Hepatocyte (in vitro differentiated cells): ENCODE measurements around the gene STIM1. TPM values are rescaled to one million over a fixed set of nuclear protein-coding genes. Genes with fewer than 3 reads are reported as not detected.
"Not testable (repeated sequence)": the region's sequence is repeated elsewhere in the genome, so short reads cannot be mapped to it uniquely, and the experiment has no call there.

Experiments
- DNase-seq: peaks from one replicate; pipeline ENCODE4 v3.0.0-alpha.2; 2016; ENCODE audit warnings: low spot score
- H2AFZ ChIP-seq: fragments of 200-600 bp; sonication (generic); 2 replicates; pipeline ENCODE4 v1.6.0; 2016; ENCODE audit warnings: antibody characterized with exemption, mild to moderate bottlenecking
- H3K27ac ChIP-seq: fragments of 200-600 bp; sonication (generic); 2 replicates; pipeline ENCODE4 v1.5.1; 2016; ENCODE audit warnings: mild to moderate bottlenecking
- H3K27me3 ChIP-seq: fragments of 200-600 bp; sonication (generic); 2 replicates; pipeline ENCODE4 v1.6.1; 2016
- H3K36me3 ChIP-seq: fragments of 200-600 bp; sonication (generic); replicated peaks from 2 replicates; pipeline ENCODE4 v1.5.1; 2016; ENCODE audit warnings: low read depth; ENCODE audit not compliant: insufficient read depth
- H3K4me1 ChIP-seq: fragments of 200-600 bp; sonication (generic); 2 replicates; pipeline ENCODE4 v1.5.1; 2016; ENCODE audit warnings: mild to moderate bottlenecking, moderate library complexity; ENCODE audit not compliant: insufficient read depth
- H3K4me2 ChIP-seq: fragments of 200-600 bp; sonication (generic); 2 replicates; pipeline ENCODE4 v1.6.0; 2016
- H3K4me3 ChIP-seq: fragments of 200-600 bp; sonication (generic); 2 replicates; pipeline ENCODE4 v1.5.1; 2016; ENCODE audit warnings: mild to moderate bottlenecking
- H3K79me2 ChIP-seq: fragments of 200-600 bp; sonication (generic); 2 replicates; pipeline ENCODE4 v1.6.0; 2017; ENCODE audit warnings: mild to moderate bottlenecking
- H3K9me2 ChIP-seq: fragments of 200-600 bp; sonication (generic); replicated peaks from 2 replicates; pipeline ENCODE4 v1.6.0; 2017; ENCODE audit warnings: mild to moderate bottlenecking; ENCODE audit not compliant: insufficient read depth
- H3K9me3 ChIP-seq: fragments of 200-600 bp; sonication (generic); 2 replicates; pipeline ENCODE4 v1.5.1; 2016; ENCODE audit warnings: low read depth, mild to moderate bottlenecking
- H4K20me1 ChIP-seq: fragments of 200-600 bp; sonication (generic); 2 replicates; pipeline ENCODE4 v1.6.0; 2016; ENCODE audit warnings: mild to moderate bottlenecking; ENCODE audit not compliant: insufficient read depth, poor library complexity, severe bottlenecking
- CTCF ChIP-seq: fragments of 200-600 bp; sonication (generic); IDR thresholded peaks from 2 replicates; pipeline ENCODE4 v1.5.1; 2016; ENCODE audit warnings: antibody characterized with exemption, mild to moderate bottlenecking; ENCODE audit not compliant: poor library complexity
- EZH2 ChIP-seq: fragments of 200-600 bp; sonication (generic); IDR thresholded peaks from 2 replicates; pipeline ENCODE4 v1.6.1; 2016; ENCODE audit warnings: antibody characterized with exemption, mild to moderate bottlenecking, borderline replicate concordance
- EZH2phosphoT487 ChIP-seq: fragments of 200-600 bp; sonication (generic); IDR thresholded peaks from one replicate; pipeline ENCODE4 v1.6.1; 2018; ENCODE audit warnings: antibody characterized with exemption, mild to moderate bottlenecking, low read depth, moderate library complexity; ENCODE audit not compliant: unreplicated experiment, severe bottlenecking
- WGBS: methylation state at CpG from one replicate; pipeline ENCODE4 v1.1.6; 2016; ENCODE audit warnings: low lambda C conversion rate; ENCODE audit errors: missing lambda C conversion rate; 5-methylcytosine and 5-hydroxymethylcytosine counted together
- polyA plus RNA-seq: library from polyadenylated mRNA; unstranded; fragments of >200 nt; fragmentation: Nextera tagmentation; extraction: Ambion mirVana; gene quantifications from 2 replicates; pipeline ENCODE4 v1.2.1, GENCODE V29; 2016
- total RNA-seq: library from RNA; depleted of rRNA; stranded (reverse); fragments of >200 nt; gene quantifications from 2 replicates; pipeline ENCODE4 v1.2.3, GENCODE V29; 2014

Gene STIM1
- total and polyA plus RNA-seq, 2 experiments from 2014 or later = 18.5 to 19.6 TPM

- no peaks in the 10 kb centered on the region for H3K27me3 ChIP-seq
- no peak overlapping the region for H2AFZ ChIP-seq
- H3K9me3 ChIP-seq = no peaks in the 10 kb centered on the region
- H3K79me2 ChIP-seq = no peaks in the 10 kb centered on the region
- no peaks in the 10 kb centered on the region for H3K36me3 ChIP-seq
- H3K4me2 ChIP-seq = peak overlapping the region; percentile 91
- no peaks in the 10 kb centered on the region for H3K4me1 ChIP-seq
- H3K4me3 ChIP-seq = no peak overlapping the region
- no peaks in the 10 kb centered on the region for H4K20me1 ChIP-seq
- WGBS = 93% methylated on average over 1 of the region's 1 CpG
- DNase-seq = no peak
- H3K27ac ChIP-seq = no peak overlapping the region
- TF ChIP-seq EZH2 = no peak
- no peak for TF ChIP-seq EZH2phosphoT487
- no peak for TF ChIP-seq CTCF
- H3K9me2 ChIP-seq = no peaks in the 10 kb centered on the region
Observed at GRCh38 chr11:3809624-3809928, 45.9 kb upstream of the STIM1 start.

GRCh38 chr11:3810446-3810845 is 45.0 kb upstream of the STIM1 start:
- H3K9me3 ChIP-seq = no peaks in the 10 kb centered on the region
- no peaks in the 10 kb centered on the region for H3K79me2 ChIP-seq
- no peak overlapping the region for H3K4me2 ChIP-seq
- no peak overlapping the region for H2AFZ ChIP-seq
- TF ChIP-seq EZH2phosphoT487 (no peak), EZH2 (no peak), CTCF (no peak)
- H3K27ac ChIP-seq = no peak overlapping the region
- no peaks in the 10 kb centered on the region for H3K4me1 ChIP-seq
- H3K4me3 ChIP-seq = no peak overlapping the region
- no peaks in the 10 kb centered on the region for H4K20me1 ChIP-seq
- no peaks in the 10 kb centered on the region for H3K9me2 ChIP-seq
- H3K36me3 ChIP-seq = no peaks in the 10 kb centered on the region
- WGBS = 79% methylated on average over 3 of the region's 3 CpGs
- no peak for DNase-seq
- H3K27me3 ChIP-seq = no peaks in the 10 kb centered on the region

GRCh38 chr11:3810951-3811350 is 44.5 kb upstream of the STIM1 start:
- Histone ChIP-seq H3K27me3 (no peaks in the 10 kb centered on the region), H3K27ac (no peak overlapping the region), H3K9me3 (no peaks in the 10 kb centered on the region), H3K4me3 (no peak overlapping the region), H2AFZ (no peak overlapping the region), H3K4me1 (no peaks in the 10 kb centered on the region), H3K4me2 (no peak overlapping the region), H3K79me2 (no peaks in the 10 kb centered on the region), H3K36me3 (no peaks in the 10 kb centered on the region), H3K9me2 (no peaks in the 10 kb centered on the region), H4K20me1 (no peaks in the 10 kb centered on the region)
- no peak for DNase-seq
- no peak for TF ChIP-seq CTCF
- no peak for TF ChIP-seq EZH2phosphoT487
- TF ChIP-seq EZH2 = no peak
- 100% methylated on average over 4 of the region's 4 CpGs for WGBS

GRCh38 chr11:3814832-3815231 is 40.6 kb upstream of the STIM1 start:
- H3K27me3 ChIP-seq, H3K4me1 ChIP-seq, H4K20me1 ChIP-seq, H3K9me3 ChIP-seq, H3K4me2 ChIP-seq, H3K27ac ChIP-seq, H3K36me3 ChIP-seq, H3K9me2 ChIP-seq, H3K4me3 ChIP-seq, H3K79me2 ChIP-seq, DNase-seq, H2AFZ ChIP-seq: not testable (repeated sequence)
- 99% methylated on average over 5 of the region's 5 CpGs for WGBS
